ENCODE measurements around the gene PGBD5.
A peak's percentile ranks its signal among the peaks of the same experiment; 100 is the strongest.

PGBD5 gene

DNA sequence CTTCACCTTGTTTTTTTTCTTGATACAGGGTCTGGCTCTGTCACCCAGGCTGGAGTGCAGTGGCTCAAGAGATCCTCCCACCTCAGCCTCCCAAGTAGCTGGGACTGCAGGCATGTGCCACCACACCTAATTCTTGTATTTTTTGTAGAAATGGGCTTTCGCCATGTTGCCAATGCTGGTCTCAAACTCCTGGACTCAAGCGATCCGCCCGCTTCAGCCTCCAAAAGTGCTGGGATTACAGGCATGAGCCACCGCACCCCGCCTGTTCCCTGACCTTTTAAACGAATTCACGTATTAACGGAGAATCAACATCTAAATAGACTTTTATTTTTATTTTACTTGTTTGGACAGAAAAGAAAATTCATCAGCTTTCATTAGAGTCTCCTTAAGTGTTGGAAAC is 104.8 kb downstream of the PGBD5 start:
- DNase-seq: no peak

GRCh38 chr1:230320804-230321203 is 105.3 kb downstream of the PGBD5 start:
- no peak for DNase-seq

- no peak for DNase-seq
These were observed 107.0 kb downstream of the PGBD5 start for GRCh38 chr1:230319014-230319747.

DNA sequence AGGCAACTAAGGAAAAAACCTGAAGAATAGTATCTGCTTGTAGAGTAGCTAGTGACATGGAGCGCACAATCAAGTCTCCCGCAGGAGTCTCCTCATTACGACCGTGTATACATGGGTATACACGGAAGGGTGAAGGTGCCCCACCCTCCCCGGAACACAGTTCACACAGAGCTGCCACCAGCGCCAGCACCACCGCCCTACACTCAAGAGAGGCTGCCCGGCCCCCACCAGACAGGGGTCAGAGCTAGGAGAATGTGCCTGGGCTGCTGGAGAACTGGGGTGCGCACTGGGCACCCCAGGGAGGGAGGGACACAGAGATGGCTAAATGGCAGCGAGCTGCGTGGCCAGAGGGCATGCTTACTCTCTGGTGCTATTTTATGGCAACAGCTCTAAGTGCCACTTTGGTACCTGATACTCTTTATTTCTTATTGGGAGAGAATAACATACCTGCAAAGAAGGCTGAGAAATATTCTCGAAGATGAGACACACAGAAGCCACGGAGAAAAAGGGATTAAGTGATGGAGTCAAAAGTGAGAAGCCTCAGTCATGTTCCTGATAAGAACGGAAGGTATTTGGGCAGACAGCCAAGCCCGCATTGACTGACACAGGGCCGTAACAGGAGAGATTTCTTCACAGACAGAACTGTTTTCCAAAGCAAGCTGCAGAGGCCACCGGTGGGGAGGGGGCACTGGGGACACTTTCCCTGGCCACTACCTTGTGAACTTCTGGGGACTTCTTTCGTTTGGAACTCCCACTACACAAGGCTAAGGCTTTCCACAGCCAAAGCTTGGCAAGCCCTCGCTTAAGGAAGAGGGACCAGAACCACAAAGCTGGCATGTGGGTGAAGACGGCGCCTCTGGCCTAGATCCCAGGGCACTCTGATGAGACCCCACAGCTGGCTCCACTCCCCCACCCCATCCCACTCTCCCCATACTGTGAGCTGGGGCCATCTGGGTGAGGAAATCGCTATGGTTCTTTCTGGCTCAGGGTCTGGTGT is 108.0 kb downstream of the PGBD5 start:
- no peak for DNase-seq

DNA sequence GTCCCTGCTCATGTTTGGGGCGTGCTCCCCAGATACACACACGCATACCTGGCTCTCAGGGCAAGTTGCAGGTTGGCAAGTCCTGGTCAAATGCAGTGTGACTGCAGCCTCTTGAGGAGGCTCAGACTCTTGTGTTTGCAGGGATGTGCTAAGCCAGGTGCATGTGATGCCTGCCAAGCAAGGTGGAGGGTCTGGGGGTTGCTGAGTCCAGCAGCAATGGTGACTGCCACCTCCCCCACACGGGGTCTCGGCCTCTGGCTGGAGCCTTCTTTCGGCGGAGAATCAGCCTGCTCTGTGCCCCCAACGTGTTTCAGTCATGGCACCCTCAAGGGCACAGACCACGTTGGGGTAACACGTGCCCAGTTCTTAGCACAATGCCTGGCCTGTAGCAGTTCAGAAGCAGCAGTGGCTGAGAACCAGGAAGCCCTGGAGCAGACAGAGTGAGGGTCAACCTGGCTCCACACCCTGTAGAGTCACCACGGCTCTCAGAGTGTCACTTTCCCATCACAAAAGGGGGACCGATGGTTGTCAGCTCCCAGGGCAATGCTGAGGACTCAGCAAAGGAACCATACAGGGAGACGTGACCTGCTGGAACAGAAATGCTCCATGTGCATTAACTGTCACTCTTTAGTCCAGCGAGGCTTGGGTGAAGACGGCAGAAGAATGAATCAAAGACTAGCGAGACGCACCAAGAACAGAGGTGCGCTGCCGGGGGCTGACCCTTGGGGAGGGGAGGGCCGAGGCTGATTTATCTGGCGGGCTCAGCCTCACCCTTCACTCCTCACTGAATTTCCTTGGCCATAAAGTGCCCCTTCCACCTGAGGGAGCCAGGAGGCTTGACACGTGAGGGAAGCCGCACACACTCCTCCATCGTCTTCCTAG is 109.0 kb downstream of the PGBD5 start:
- DNase-seq: no peak

DNA sequence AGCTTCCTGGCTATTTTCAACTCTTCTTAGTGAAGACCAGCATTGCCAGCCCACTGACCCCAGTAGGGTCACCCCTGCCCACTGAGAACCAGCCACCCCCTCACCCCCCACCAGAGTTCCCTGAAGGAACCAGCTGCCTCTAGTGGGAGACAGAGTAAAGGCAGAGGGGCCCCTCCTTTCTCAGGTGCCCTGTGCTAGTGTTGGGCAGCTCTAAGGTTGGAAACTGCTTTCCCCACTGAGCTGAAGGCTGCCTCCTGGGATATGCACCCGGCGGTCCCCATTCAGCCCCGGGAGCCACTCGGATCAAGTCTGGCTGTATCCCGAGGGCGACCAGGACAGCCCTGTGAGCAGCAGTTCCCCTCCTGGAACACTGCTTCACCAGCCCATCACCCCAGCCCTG is 111.0 kb downstream of the PGBD5 start:
- no peak for DNase-seq

GRCh38 chr1:230314142-230314470 is 112.0 kb downstream of the PGBD5 start:
- no peak for DNase-seq

- no peak for DNase-seq
These were observed 112.5 kb downstream of the PGBD5 start for GRCh38 chr1:230313453-230314141.

DNA sequence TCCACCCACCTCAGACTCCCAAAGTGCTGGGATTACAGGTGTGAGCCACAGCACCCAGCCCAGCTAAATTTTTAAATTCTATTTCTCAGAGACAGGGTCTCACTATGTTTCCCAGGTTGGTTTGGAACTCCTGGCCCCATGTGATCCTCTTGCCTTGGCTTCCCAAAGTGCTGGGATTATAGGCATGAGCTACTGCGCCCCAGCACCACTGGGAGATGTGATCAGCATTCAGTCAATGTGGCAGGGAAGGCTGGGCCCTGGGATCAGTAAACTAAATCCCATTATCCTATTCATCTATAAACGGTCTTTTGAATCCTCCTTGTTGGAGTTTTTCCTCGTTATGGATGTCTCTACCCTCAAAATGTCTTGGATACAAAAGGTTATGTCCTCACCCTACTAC is 113.5 kb downstream of the PGBD5 start:
- DNase-seq: no peak

DNA sequence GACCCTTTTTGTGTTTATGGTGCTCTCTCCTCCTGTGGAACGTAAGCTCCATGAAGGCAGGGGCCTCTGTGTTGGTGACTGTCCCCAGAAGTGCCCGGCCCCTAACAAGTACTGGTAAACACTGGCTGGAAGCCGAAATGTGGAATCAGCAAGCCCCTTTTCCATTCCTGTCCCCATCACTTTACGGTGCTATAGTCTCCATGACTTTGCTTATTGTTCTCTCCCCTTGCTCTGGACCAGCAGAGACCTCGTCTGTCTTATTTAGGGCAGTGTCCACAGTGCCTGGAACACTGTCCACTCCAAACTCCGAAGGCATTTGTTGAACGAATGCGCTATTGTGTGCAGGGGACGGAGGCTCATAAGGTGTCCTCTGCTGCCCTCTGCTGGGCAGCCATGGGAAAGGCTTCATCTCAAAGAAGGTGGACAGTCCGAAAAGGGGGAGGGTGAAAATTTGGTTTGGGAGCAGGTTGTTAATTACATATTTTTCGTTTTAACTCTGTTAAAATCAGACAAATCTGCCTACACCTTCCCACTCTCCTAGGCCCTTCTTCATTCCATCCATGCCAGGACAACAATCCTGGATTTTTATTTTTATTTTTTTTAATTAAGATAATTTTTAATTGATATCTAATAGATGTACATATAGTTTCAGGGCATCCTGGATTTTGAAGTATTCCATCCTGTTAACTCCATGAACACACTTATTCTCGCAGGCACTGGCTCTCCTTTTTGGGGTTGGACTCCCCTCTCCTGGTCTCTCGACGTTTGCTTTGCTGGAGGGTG is 115.6 kb downstream of the PGBD5 start:
- peak; percentile 52 for DNase-seq

GRCh38 chr1:230309646-230310177 is 116.4 kb downstream of the PGBD5 start:
- DNase-seq: no peak

DNA sequence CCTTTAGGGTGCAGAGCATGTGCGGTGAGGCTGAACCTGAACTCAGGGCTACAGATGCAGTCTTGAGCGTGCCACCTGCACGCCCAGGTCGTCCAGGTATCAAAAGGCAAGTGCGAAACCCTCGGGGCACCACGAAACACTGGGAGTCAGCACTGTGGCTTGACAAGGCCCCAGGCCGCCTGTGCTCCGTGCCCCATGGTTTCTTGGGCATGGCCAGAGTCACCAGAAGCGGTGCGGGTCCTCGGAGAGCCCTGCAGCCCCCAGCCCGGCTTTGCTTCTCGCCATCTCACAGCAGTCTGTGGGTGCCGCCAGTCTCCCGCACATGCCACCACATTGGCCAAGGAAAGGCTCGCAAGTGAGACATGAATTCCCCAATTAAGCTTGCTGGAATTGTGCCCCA is 117.3 kb downstream of the PGBD5 start:
- DNase-seq: no peak

DNA sequence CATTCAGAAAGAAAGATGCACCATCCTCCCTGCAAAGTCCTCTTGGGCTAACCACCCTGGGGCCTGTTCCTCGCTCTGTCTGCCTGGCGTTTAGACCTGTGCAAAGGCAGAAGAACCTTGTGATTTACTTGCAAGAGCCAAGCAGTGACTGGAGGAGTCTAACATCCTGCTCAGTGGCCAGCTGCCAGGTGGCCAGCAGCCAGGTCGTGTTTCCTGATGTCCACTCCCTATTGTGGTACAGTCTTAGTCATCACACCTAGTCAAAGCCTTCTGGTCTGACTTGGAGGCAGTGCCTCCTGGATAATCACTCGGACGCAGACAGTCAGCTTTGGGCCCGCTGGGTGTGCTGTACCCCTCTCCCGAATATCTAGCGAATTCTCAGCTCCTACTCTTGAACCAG is 118.1 kb downstream of the PGBD5 start:
- no peak for DNase-seq

DNA sequence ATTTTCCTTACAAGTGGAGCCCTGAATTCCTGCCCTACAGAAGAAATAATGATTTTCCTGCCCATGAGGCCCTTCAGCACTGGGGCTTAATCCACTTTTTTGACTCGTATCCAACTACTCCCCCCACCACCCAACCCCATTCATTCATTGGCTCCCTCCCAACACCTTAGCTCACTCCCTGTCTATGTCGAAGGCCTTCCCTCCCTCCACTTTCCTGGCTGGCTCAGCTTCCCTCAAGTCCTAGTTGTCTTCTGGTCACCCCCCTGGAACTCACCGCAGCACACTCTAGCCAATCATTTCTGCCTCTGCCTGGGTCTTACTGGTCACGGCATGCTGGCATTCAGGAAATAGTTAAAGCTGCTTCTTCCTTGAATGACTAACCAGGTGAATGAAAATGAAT is 118.9 kb downstream of the PGBD5 start:
- DNase-seq: no peak

GRCh38 chr1:230306169-230306568 is 120.0 kb downstream of the PGBD5 start:
- no peak for DNase-seq

DNA sequence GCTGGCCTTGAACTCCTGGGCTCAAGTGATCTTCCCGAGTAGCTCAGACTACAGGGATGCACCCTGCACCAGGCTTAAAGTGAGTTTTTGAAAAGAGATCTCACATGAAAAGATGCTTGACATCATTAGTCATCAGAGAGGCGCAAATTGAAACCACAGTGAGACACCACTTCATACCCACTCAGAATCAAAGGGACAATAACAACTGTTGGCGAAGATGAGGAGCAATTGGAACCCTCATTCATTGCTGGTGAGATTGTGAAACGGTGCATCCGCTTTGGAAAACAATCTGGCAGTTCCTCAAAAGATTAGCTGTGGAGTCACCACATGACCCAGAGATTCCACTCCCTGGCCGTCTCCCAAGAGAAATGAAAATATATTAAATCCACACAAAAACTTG is 122.3 kb downstream of the PGBD5 start:
- DNase-seq: no peak

GRCh38 chr1:230303069-230303468 is 123.1 kb downstream of the PGBD5 start:
- no peak for DNase-seq

GRCh38 chr1:230301822-230302221 is 124.3 kb downstream of the PGBD5 start:
- DNase-seq: no peak

DNA sequence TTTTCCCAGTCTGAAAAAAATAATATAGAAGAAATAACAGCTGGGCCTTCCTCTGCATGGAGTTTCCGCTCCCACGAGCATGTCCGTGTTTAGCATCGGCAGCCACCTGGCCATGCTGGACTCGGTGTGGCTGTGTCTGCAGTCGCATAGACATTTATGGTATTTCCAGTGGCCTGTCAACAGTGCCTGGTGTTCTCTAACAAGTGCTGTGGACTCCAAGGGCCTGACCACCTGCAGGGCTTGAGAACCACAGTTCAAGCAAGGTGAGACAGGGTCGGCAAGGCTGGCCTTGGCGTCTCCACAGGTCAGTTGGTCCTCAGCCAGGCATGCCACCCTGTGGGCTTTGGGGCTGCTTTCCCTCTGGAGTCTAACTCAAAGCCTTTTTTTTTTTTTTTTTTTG is 124.8 kb downstream of the PGBD5 start:
- no peak for DNase-seq

- DNase-seq: no peak
These were observed 125.5 kb downstream of the PGBD5 start for GRCh38 chr1:230300322-230301301.

Data from KG1 (cell line).